GM21423 (cell line): Measurements from ENCODE around the gene OR52B6.
A peak's percentile ranks its signal among the peaks of the same experiment; 100 is the strongest.
"Not testable (repeated sequence)": the region's sequence is repeated elsewhere in the genome, so short reads cannot be mapped to it uniquely, and the experiment has no call there.

Experiments used
- ATAC-seq: cut with Tn5 transposase; IDR thresholded peaks from one replicate; pipeline ENCODE4 v1.9.1; 2021; ENCODE audit warnings: mild to moderate bottlenecking, moderate library complexity; ENCODE audit not compliant: unreplicated experiment

OR52B6 gene

GRCh38 chr11:5580577-5580976 lies at the start of gene OR52B6:
Gene OR52B6, plus strand, starts transcription at chr11:5580877. Its CDS starts 0 bp downstream, at chr11:5580877.
- ATAC-seq, result no peak

- ATAC-seq, result no peak
Measured at GRCh38 chr11:5531053-5531831, 49.4 kb upstream of the OR52B6 start.

GRCh38 chr11:5534046-5534445 lies 46.6 kb upstream of the OR52B6 start:
- ATAC-seq, result no peak

GRCh38 chr11:5536482-5536881 lies 44.2 kb upstream of the OR52B6 start:
- ATAC-seq, result no peak

GRCh38 chr11:5541427-5541826 lies 39.2 kb upstream of the OR52B6 start:
- no peak for ATAC-seq

GRCh38 chr11:5546457-5546856 lies 34.2 kb upstream of the OR52B6 start:
- no peak for ATAC-seq

- peak; percentile 91 for ATAC-seq
Measured at GRCh38 chr11:5547982-5548381, 32.7 kb upstream of the OR52B6 start.

- peak; percentile 7 for ATAC-seq
Measured at GRCh38 chr11:5548440-5548839, 32.2 kb upstream of the OR52B6 start, which contains the start of gene OR52H1. Gene OR52H1, minus strand, starts transcription at chr11:5548540. Its CDS starts 3,035 bp downstream, at chr11:5545505.

GRCh38 chr11:5550440-5551095 lies 30.1 kb upstream of the OR52B6 start:
- ATAC-seq, result peak; percentile 34

- ATAC-seq, result no peak
Measured at GRCh38 chr11:5553343-5553742, 27.3 kb upstream of the OR52B6 start.

GRCh38 chr11:5556596-5557188 lies 24.0 kb upstream of the OR52B6 start:
- no peak for ATAC-seq

GRCh38 chr11:5557751-5558150 lies 22.9 kb upstream of the OR52B6 start:
- ATAC-seq, result no peak

GRCh38 chr11:5564259-5565019 lies 16.2 kb upstream of the OR52B6 start:
- ATAC-seq, result no peak

- ATAC-seq, result no peak
Measured at GRCh38 chr11:5574654-5575053, 6.0 kb upstream of the OR52B6 start.

- no peak for ATAC-seq
Measured at GRCh38 chr11:5575152-5575551, 5.5 kb upstream of the OR52B6 start.

- ATAC-seq, result no peak
Measured at GRCh38 chr11:5577101-5577500, 3.6 kb upstream of the OR52B6 start.

- ATAC-seq, result no peak
Measured at GRCh38 chr11:5581014-5581413, 337 bp downstream of the OR52B6 start.

- ATAC-seq, result not testable (repeated sequence)
Measured at GRCh38 chr11:5584458-5584857, 3.8 kb downstream of the OR52B6 start.

GRCh38 chr11:5589906-5590305 lies 9.2 kb downstream of the OR52B6 start:
- ATAC-seq, result not testable (repeated sequence)

- no peak for ATAC-seq
Measured at GRCh38 chr11:5591613-5592012, 10.9 kb downstream of the OR52B6 start.

GRCh38 chr11:5592615-5593014 lies 11.9 kb downstream of the OR52B6 start:
- no peak for ATAC-seq
